AG09309 (cell line): ENCODE measurements around the gene TMEM132C.

Source experiments
- DNase-seq: peaks from one replicate; pipeline ENCODE4 v3.0.0-alpha.2; 2010; ENCODE audit warnings: low read depth
- H3K4me3 ChIP-seq: 2 replicates; pipeline ENCODE4 v1.5.1; 2011; ENCODE audit warnings: mild to moderate bottlenecking, low read depth, low read length, moderate library complexity; ENCODE audit not compliant: control insufficient read depth
- TF ChIP-seq, protein P1 (sequence below): IDR thresholded peaks from 2 replicates; pipeline ENCODE4 v1.5.1; 2011; ENCODE audit warnings: mild to moderate bottlenecking, low read depth, low read length, inconsistent platforms; ENCODE audit not compliant: insufficient read depth, control insufficient read depth; ENCODE audit errors: missing control alignments

TMEM132C gene

DNA sequence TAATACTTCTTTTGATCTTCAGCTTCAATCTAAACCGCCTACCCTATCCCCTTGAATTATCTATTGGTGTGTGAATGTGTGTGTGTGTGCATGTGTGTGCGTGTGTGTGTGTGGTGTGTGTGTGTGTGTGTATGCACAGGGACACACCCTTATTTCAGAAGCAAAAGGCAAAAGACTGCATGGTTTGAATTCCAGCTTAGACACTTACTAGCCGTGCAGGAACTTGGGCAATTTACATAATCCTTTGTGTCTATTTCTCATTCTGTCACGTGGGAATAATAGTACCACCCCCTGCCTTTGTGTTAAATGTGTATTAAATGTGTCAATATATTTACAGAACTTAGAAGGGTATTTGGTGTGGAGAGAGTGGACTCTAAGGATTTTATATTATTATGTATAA lies 251.7 kb downstream of the TMEM132C start:
- H3K4me3 ChIP-seq: no peak overlapping the region
- no peak for DNase-seq
- TF ChIP-seq, protein P1, sequence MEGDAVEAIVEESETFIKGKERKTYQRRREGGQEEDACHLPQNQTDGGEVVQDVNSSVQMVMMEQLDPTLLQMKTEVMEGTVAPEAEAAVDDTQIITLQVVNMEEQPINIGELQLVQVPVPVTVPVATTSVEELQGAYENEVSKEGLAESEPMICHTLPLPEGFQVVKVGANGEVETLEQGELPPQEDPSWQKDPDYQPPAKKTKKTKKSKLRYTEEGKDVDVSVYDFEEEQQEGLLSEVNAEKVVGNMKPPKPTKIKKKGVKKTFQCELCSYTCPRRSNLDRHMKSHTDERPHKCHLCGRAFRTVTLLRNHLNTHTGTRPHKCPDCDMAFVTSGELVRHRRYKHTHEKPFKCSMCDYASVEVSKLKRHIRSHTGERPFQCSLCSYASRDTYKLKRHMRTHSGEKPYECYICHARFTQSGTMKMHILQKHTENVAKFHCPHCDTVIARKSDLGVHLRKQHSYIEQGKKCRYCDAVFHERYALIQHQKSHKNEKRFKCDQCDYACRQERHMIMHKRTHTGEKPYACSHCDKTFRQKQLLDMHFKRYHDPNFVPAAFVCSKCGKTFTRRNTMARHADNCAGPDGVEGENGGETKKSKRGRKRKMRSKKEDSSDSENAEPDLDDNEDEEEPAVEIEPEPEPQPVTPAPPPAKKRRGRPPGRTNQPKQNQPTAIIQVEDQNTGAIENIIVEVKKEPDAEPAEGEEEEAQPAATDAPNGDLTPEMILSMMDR: no peak

DNA sequence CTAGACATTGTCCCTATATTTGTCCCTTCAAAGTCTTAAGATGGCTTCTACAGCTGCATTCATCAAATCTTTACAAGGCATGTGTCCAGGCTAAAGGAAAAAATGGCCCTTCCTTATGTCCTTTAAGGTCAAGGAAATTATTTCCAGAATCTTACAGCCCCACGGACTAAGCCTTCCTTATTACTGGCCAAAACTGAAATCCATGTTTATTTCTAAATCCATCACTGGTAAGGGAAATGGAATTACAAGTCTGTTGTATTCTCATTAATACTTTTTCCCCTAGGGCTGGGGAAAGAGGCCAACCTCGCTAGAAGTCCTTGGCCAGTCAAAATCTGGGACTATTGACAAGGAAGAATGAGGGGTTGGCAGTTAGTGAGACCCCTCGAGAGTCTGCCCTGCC lies 252.5 kb downstream of the TMEM132C start:
- no peak overlapping the region for H3K4me3 ChIP-seq
- no peak for DNase-seq
- TF ChIP-seq, protein P1: no peak

DNA sequence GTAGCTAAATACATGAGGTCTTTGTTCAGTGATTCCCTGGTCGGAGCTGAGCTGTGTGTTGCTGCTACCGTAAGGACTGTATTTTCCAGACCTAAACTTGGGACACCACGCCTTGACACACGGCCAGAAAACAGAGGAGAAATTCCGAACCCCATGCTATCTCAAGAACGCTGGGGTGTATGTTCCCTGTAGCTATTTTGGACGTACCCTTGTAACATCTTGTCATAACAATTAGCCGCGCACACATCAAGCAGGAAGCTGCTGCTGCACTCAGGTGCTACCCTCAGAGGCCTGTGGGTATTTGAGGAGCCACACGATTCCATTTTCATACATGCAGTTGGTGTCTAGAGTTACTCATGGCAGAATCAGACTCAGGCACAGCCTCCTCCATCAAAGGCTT lies 255.0 kb downstream of the TMEM132C start:
- H3K4me3 ChIP-seq: no peak overlapping the region
- TF ChIP-seq, protein P1: no peak
- DNase-seq: no peak

DNA sequence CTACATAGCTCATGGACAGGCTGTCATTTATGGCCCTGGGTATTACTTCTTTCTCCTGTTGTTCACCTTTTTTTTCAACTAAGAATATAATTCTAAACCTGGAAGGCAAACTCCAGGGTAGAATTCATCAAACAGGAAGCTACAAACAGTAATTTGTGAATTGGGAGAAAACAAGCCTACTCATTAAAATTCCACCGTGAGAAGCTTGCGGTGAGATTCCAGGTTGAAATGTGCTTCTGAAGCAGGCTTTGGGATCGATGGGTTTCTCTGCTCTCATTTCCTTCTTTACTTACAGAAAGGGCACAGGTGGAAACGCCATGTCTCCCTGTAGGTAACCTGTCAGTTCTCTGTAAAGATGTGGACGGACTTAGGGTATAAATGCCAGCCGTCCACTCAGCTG lies 257.5 kb downstream of the TMEM132C start:
- TF ChIP-seq, protein P1: no peak
- DNase-seq: no peak

DNA sequence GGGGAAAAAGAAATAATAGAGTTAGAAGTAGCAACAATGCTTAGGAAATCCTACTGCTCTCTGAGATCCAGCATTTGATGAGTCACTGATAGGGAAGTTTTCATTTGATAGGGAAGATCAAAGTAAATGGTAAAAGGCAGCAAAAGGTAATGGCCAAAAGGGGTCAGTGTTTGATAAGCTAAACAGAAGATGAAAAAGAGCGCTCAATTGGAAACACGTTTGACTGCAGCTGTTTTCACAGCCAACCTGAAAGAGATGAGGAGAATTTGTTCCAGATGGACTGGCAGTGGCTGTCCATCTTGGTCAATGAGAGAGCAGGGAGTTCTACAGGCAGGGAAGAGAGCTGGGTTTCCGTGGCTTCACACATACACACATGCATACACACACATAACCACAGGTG lies 264.2 kb downstream of the TMEM132C start:
- TF ChIP-seq, protein P1: no peak
- no peak for DNase-seq

More for the DNA sequence above, 257.5 kb downstream of the TMEM132C start:
- H3K4me3 ChIP-seq: no peak overlapping the region

DNA sequence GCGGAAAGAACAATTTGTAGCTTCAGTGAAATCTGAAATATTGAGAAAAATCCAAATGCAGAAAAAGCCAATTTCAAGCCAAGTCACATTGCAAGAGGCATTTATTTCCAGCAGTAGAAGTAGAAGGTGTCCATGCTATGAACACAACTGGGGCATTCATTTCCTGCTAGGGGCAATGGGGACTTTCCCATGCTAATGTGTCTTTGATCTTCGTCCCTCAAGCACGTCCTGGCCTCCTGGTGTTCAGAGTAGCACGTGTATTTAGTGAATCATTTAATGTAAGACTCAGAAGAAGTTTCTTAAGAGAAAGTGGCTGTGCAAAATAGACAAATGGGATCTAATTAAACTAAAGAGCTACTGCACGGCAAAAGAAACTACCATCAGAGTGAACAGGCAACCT lies 267.9 kb downstream of the TMEM132C start:
- TF ChIP-seq, protein P1: no peak
- H3K4me3 ChIP-seq: no peak overlapping the region
- DNase-seq: no peak

More for the DNA sequence above, 264.2 kb downstream of the TMEM132C start:
- no peak overlapping the region for H3K4me3 ChIP-seq

DNA sequence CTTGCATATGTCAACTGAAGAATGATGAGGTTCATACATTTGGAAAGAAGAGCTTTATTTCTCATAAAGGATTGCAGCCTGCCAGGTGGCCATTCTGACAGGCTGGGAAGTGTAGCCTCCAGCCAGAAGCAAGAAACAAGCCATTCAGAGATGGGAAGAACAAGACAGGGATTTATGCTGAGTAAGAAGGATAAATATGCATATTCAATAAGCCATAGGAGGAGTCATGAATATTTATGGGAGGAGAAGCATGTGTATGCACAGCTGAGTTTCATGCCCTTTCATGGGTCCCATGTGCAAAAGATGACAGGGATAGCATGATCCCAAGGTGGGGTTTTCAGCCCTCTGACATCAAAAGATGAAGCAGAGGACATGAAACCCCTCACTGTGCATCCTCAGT lies 269.8 kb downstream of the TMEM132C start:
- TF ChIP-seq, protein P1: no peak
- H3K4me3 ChIP-seq: no peak overlapping the region
- DNase-seq: no peak
